Stimulated activated CD4-positive, alpha-beta T cell treated with anti-CD3 and anti-CD28 coated beads, Interleukin-4, amount 100 ng/mL, for 24 hours (primary cell): ENCODE data around the gene DLL1.

ENCODE experiments used
- DNase-seq: peaks from one replicate; pipeline ENCODE4 v3.0.0-alpha.2; 2020

DLL1 gene

GRCh38 chr6:170248861-170249600, 41.8 kb downstream of the DLL1 start:
- DNase-seq: no peak

DNA sequence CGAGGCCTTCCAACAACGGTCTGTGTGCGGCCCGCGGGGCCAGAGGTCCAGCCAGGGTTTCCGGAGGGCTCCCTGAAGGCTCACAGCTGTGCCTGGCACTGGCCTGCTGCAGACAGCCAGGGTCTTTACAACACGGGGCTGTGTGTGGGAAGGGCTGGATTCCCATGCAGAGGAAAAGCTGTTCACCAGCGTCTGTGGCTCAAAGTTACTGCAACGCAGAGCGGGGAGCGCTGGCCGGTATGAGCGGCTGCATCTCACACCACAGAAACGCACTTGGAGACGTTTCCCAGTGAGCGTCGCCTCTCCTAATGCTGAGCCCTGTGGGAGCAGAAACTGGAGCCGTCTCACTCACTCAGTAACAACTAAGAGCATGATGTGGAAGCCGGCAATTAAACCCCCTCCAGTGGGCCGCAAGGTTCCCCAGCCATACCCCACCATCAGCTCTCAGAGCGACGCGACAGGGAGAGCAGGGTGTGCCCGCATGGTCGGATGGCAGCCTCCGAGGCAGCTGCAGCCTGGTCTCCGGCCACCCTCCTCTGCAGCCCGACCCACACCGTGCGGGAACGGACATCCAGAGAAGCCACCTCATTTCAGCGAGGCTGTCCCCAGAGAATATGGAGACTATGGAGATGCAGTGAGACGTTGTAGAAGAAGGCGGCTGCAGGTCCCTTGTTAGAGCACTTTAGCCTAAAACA, 42.6 kb downstream of the DLL1 start:
- DNase-seq: no peak

DNA sequence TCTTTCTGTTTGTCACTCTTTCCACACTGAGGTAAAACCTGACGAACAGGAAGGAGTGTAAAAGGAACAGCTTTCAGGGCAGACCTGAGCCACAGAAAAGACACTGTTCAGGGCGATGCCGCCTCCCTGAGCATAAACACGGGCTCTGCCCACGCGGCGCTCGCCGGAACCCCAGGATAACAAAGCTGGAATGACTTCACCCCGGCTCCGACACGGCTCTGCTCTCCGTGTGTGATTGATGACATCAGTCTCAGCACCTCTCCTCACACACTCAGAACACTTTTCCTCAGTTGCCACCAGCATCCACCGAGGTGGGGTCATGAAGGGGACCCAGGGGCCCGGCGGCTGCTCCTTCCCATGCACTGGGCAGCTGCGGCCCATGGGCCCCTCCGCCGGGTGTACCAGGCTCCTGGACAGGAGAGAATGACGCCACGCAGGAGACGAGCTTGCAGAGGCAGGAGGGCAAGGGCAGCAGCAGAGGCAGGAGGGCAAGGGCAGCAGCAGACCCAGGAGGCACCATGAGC, 43.6 kb downstream of the DLL1 start:
- DNase-seq: no peak

GRCh38 chr6:170245475-170245992, 45.3 kb downstream of the DLL1 start:
- DNase-seq: no peak

GRCh38 chr6:170244721-170245474, 46.0 kb downstream of the DLL1 start:
- no peak for DNase-seq

DNA sequence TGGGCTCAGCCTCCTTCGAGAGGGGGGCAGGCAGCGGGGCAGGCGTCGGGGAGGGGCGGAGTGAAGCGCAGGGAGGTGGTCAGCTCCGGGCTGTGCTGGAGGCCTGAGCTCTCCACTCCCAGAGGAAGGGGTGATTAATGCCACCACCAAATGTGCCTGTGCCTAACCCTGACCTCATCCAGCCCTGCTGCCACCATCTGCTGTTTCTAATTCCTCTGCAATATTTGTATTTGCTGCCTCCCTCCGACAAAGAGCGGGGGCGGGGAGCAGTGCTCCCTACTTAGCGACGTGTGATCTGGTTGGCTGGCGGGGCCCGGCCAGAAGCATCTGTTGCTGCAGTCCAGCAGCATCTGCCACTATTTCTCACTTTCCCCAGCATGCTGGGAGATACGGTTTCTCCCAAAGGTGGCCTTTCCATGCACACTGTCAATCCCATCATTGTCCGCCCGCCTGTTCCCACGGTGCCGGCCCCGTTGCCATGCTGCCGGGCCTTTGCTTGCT, 47.0 kb downstream of the DLL1 start:
- no peak for DNase-seq

GRCh38 chr6:170243386-170243785, 47.5 kb downstream of the DLL1 start:
- no peak for DNase-seq

DNA sequence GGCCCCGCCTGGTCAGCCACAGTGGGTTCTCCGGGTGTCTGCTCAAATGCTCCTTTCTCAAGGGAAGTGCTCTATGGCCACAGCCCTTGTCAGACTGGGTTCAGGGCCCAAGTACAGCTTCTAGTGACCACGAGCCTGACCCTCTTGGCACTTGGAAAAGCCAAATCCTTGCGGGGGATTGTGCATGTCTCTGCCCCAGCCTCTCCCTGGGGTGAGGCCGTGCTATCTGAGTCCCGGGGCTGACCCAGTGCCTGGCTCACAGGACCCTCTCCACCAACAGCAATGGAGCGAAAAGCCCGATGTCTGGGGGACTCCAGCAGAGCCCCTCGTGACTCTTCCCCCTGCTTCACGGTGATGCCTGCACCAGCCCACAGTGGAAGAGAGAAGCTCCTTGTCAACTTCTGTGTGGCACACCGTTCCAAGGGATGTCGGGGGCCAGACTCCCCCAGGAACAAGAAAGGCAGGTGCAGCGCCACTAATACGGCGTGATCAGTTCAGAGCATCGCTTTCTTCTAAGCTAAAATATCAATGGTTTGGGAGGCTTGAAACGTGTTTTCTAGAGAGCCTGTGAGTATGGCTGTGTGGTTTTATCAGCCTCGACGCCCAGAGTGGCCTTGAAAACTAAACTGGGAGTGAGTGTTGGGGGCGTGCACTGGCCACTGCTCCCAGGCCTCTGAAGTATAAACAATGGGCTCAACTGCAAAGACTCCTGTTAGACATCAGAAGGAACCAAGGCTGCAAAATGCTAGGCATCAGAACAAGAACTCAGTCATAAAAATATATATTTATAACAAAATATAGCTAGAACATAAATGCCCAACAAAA, 51.9 kb downstream of the DLL1 start:
- DNase-seq: no peak

GRCh38 chr6:170237999-170238740, 52.7 kb downstream of the DLL1 start:
- DNase-seq: no peak

DNA sequence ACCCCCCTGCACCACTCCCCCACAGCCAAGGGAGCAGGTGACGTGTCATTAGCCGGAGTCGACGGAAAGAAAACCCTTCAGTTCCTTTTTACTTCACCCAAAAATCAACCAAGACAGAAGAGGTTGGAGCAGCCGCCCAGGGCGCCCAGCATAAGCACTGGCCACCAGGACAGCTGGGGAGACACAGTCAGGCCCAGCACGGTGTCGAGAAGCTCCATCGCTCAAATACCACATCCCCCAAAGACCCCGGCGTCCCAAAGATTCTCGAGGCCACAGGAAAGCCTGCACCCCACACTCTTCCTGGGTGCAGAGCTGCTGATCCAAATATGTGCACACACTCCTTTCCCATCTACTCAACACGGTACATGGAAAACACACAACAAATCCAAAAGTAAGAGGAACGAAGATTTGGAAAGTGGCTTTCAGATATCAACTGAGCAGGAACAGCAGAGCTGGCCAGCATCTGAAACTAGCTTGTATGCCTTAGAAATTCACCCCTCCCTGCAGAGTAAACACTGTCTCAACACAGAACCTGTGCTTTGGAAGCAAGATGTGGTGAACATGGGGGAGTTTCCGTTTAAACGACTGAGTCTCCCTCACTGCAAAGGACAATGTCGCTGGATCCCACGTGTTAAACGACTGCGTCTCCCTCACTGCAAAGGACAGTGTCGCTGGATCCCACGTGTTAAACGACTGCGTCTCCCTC, 54.6 kb downstream of the DLL1 start:
- DNase-seq: no peak

GRCh38 chr6:170235391-170236125, 55.3 kb downstream of the DLL1 start:
- DNase-seq: no peak

GRCh38 chr6:170234419-170234818, 56.5 kb downstream of the DLL1 start:
- no peak for DNase-seq

DNA sequence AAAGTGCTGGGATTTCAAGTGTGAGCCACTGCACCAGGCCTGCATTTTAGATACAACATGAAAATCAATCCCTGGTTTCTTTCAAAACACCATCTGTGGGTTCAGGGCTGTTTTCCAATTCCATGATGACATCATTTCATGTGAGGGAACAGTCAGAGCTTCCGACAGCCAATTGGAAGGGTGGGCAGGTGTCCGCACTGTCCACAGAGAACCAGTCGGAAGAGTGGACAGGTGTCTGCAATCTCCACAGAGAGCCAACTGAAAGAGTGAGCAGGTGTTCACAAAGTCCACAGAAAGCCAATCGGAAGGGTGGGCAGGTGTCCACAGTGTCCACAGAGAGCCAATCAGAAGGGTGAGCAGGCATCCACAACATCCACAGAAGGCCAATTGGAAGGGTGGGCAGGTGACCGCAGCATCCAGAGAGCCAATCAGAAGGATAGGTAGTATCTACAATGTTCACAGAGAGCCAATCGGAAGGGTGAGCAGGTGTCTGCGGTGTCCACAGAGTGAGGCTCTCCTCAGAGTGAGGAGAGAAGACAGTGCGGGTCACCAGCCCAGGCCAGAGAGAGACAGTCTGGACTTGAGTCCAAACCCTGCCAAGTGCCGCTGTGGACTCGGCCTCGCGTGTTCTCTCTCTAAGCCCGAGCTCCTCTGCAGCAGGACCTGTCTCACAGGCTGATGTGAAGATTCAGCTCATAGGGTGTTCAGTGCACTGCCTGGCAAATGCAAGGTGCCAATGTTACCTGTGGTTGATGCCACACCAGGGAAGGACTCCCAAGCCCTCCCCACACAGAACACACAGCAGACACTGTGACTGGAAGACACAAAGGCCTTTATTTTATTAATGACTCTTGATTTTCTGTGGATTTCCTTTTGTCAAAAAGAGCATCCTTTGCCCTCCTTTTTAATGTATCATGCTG, 57.3 kb downstream of the DLL1 start:
- no peak for DNase-seq
